Keratinocyte (primary cell): ENCODE results near the gene JAG2. TPM values are rescaled to one million over a fixed set of nuclear protein-coding genes. Genes with fewer than 3 reads are reported as not detected.

Experiments
- DNase-seq: peaks from one replicate; pipeline ENCODE4 v3.0.0-alpha.2; 2011; ENCODE audit warnings: low read depth, missing footprints, low spot score
- FAIRE-seq: peaks from 2 replicates; lab custom pipeline; 2011; peaks lifted over from hg19 to GRCh38; lab: Jason Lieb, UNC
- H2AFZ ChIP-seq: 2 replicates; pipeline ENCODE4 v1.6.0; 2012; ENCODE audit warnings: low read length, control low read depth, inconsistent platforms; ENCODE audit not compliant: control insufficient read depth
- H3K27ac ChIP-seq: 2 replicates; pipeline ENCODE4 v1.5.1; 2011; ENCODE audit warnings: low read length; ENCODE audit not compliant: control insufficient read depth, insufficient read depth
- H3K27me3 ChIP-seq: 3 replicates; pipeline ENCODE4 v1.6.0; 2011; ENCODE audit warnings: low read length; ENCODE audit not compliant: control insufficient read depth, insufficient read depth; ENCODE audit errors: extremely low read depth
- H3K36me3 ChIP-seq, 2 experiments: 2 replicates in 1 of 2; 3 replicates in 1 of 2; pipeline ENCODE4 v1.5.1; 2011; ENCODE audit warnings: low read length in 2 of 2, mild to moderate bottlenecking in 1 of 2; ENCODE audit not compliant: control insufficient read depth in 2 of 2, insufficient read depth in 2 of 2; ENCODE audit errors: extremely low read depth in 1 of 2
- H3K4me1 ChIP-seq: 3 replicates; pipeline ENCODE4 v1.5.1; 2011; ENCODE audit warnings: low read length; ENCODE audit not compliant: control insufficient read depth, insufficient read depth; ENCODE audit errors: extremely low read depth
- H3K4me2 ChIP-seq: 3 replicates; pipeline ENCODE4 v1.6.0; 2011; ENCODE audit warnings: low read depth, low read length; ENCODE audit not compliant: control insufficient read depth, insufficient read depth; ENCODE audit errors: extremely low read depth
- H3K4me3 ChIP-seq, 3 experiments: fragments of 200-600 bp in 1 of 3; sonication (generic) in 1 of 3; 2 replicates in 2 of 3; 3 replicates in 1 of 3; pipeline ENCODE4 v1.5.1; 2011 to 2016; ENCODE audit warnings: low read length in 3 of 3, mild to moderate bottlenecking in 3 of 3, control low read depth in 2 of 3, inconsistent platforms in 1 of 3, low read depth in 1 of 3, mixed read lengths in 1 of 3, mixed run types in 1 of 3, moderate library complexity in 1 of 3; ENCODE audit not compliant: control insufficient read depth in 2 of 3, insufficient read depth in 2 of 3; ENCODE audit errors: extremely low read depth in 1 of 3
- H3K79me2 ChIP-seq: 2 replicates; pipeline ENCODE4 v1.6.0; 2012; ENCODE audit warnings: low read length; ENCODE audit not compliant: control insufficient read depth, insufficient read depth
- H3K9ac ChIP-seq: 3 replicates; pipeline ENCODE4 v1.6.0; 2011; ENCODE audit warnings: low read length; ENCODE audit not compliant: control insufficient read depth, insufficient read depth; ENCODE audit errors: extremely low read depth
- H3K9me1 ChIP-seq: 3 replicates; pipeline ENCODE4 v1.6.0; 2011; ENCODE audit warnings: low read length; ENCODE audit not compliant: control insufficient read depth, insufficient read depth; ENCODE audit errors: extremely low read depth
- H3K9me3 ChIP-seq: 2 replicates; pipeline ENCODE4 v1.5.1; 2012; ENCODE audit warnings: low read depth, low read length; ENCODE audit not compliant: control insufficient read depth
- H4K20me1 ChIP-seq: 3 replicates; pipeline ENCODE4 v1.6.0; 2011; ENCODE audit warnings: low read length; ENCODE audit not compliant: control insufficient read depth, insufficient read depth; ENCODE audit errors: extremely low read depth
- EZH2 ChIP-seq: IDR thresholded peaks from one replicate; pipeline ENCODE4 v1.6.1; 2012; ENCODE audit warnings: inconsistent platforms, mild to moderate bottlenecking, low read length, moderate library complexity
- dilution Hi-C: fragments of 300-500 bp; cut with MboI; formaldehyde crosslinking; loops from one replicate; pipeline ENCODE4 v1.7.0; 2020; ENCODE audit warnings: low sequenced_read_pairs; ENCODE audit not compliant: extremely low pct_ligation_motif_present
- polyA plus RNA-seq, 5 experiments: library from polyadenylated mRNA; depleted of rRNA in 3 of 5; stranded (reverse) in 3 of 5; stranded (forward) in 1 of 5; unstranded in 1 of 5; fragments of >200 nt; gene quantifications; 1 replicate in 1 of 5; 2 replicates in 3 of 5; 3 replicates in 1 of 5; pipeline versions ENCODE4 v1.2.1 to v1.2.3, GENCODE V29; 2011 to 2012; ENCODE audit warnings: missing spikeins in 2 of 5, low read depth in 1 of 5, low replicate concordance in 1 of 5
- TF ChIP-seq, protein P1 (sequence below), 3 experiments: IDR thresholded peaks in 1 of 3; conservative IDR thresholded peaks in 1 of 3; optimal IDR thresholded peaks in 1 of 3; 2 replicates in 2 of 3; 3 replicates in 1 of 3; pipeline versions ENCODE3 to v1.5.1; 2011; ENCODE audit warnings: low read length in 3 of 3, mild to moderate bottlenecking in 3 of 3, moderate library complexity in 2 of 3, control low read depth in 1 of 3, inconsistent platforms in 1 of 3; ENCODE audit not compliant: insufficient read depth in 2 of 3; ENCODE audit errors: extremely low read depth in 1 of 3

JAG2 gene
- polyA plus RNA-seq, 1 donor (not counting 4 experiments of a cell fraction or from before 2014, with no cell fraction given) = 28.3 TPM

DNA sequence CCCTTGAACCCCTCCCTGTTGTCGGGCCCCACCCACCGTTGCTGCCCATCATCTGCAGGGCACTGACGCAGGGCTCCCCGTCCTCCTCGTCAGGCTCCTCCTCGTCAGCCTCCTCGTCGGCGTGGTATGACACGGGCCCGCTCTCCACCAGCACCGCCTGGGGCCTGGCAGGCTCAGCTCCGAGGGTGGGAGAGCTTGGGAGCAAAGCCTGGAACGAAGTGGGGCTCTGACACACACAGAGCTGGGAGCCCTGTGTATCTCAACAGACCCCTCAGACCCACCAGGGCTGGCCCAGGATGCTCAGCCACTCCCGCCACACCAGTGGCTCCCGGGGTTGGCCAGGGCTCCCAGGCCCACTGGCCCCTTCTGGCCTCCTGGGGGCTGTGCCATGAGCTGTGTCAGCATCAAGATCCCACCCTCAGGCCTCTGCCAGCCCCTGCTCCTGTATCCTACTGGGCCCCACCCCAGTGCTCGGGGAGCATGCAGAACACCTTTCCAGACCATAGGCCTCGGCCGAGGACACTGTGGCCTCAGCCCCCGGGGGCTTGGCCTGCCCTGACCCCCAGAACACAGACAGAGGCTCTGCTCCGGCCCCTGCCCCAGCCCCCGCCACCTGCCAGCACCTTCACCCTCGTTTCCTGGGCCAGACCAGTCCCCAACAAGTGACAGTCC is 42.6 kb upstream of the JAG2 start:
- dilution Hi-C loops = no loop called here
- Histone ChIP-seq H3K9ac (no peak overlapping the region), H4K20me1 (no peaks in the 10 kb centered on the region), H3K4me3 (no peak overlapping the region), H3K4me2 (no peak overlapping the region), H3K27ac (no peak overlapping the region), H3K36me3 (peaks cover 0 to 12% of the 10 kb centered on the region in 2 experiments), H3K27me3 (no peaks in the 10 kb centered on the region), H3K9me1 (no peaks in the 10 kb centered on the region), H3K9me3 (no peaks in the 10 kb centered on the region), H2AFZ (no peak overlapping the region), H3K4me1 (no peaks in the 10 kb centered on the region), H3K79me2 (no peaks in the 10 kb centered on the region)
- no peak for DNase-seq
- TF ChIP-seq EZH2 = no peak
- TF ChIP-seq, protein P1, sequence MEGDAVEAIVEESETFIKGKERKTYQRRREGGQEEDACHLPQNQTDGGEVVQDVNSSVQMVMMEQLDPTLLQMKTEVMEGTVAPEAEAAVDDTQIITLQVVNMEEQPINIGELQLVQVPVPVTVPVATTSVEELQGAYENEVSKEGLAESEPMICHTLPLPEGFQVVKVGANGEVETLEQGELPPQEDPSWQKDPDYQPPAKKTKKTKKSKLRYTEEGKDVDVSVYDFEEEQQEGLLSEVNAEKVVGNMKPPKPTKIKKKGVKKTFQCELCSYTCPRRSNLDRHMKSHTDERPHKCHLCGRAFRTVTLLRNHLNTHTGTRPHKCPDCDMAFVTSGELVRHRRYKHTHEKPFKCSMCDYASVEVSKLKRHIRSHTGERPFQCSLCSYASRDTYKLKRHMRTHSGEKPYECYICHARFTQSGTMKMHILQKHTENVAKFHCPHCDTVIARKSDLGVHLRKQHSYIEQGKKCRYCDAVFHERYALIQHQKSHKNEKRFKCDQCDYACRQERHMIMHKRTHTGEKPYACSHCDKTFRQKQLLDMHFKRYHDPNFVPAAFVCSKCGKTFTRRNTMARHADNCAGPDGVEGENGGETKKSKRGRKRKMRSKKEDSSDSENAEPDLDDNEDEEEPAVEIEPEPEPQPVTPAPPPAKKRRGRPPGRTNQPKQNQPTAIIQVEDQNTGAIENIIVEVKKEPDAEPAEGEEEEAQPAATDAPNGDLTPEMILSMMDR (optimal IDR thresholded peaks at IDR 0.05 in 1 of 3, IDR thresholded peaks at IDR 0.05 in 1 of 3, conservative IDR thresholded peaks at IDR 0.05 in 1 of 3; ENCODE audit: extremely low read depth in 1 of 3, insufficient read depth in 2 of 3, low read length in 3 of 3) = no peak
- FAIRE-seq = no peak

DNA sequence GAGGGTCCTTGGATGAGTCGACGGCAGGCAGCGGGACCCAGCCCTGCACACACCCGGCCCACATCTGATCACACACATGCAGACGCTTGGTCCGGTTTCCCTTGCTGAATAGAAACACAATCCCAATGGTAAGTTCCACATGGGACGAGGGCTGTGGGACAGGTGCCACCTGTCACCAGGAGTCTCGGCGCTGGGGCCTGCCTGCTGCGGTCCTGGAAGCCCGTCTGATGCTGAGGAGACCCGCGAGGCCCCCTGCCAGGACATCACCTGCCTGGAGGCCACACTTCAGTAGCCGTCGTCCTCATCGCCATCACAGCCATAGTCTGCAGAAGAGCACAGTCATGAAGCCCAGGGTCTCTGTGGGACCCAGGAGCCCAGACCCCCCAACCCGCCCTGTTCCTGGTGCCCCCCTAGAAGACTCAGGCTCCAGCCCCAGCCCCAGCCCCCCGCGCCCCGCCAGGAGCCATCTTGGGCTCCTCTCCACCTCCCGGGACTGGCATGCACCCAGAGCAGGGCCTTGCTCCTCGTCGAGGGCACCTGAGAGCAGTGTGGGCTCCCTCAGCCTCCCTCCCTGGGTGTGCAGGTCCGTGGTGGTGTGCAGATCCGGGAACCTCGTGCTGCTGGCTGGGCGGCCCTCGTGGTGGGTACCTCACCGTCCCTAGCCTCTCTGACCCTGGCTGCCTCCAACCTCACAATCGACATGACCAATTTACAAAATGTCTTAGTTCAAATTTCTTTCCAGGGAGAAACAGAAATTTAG is 41.9 kb upstream of the JAG2 start:
- no peaks in the 10 kb centered on the region for H3K4me1 ChIP-seq
- DNase-seq = no peak
- no peak overlapping the region for H2AFZ ChIP-seq
- no peaks in the 10 kb centered on the region for H4K20me1 ChIP-seq
- dilution Hi-C loops = no loop called here
- H3K27me3 ChIP-seq = no peaks in the 10 kb centered on the region
- no peak for FAIRE-seq
- H3K4me3 ChIP-seq = no peak overlapping the region
- no peaks in the 10 kb centered on the region for H3K9me1 ChIP-seq
- no peaks in the 10 kb centered on the region for H3K79me2 ChIP-seq
- no peaks in the 10 kb centered on the region for H3K9me3 ChIP-seq
- no peak overlapping the region for H3K27ac ChIP-seq
- no peak overlapping the region for H3K4me2 ChIP-seq
- H3K36me3 ChIP-seq = peaks cover 0 to 12% of the 10 kb centered on the region in 2 experiments
- TF ChIP-seq, protein P1 (optimal IDR thresholded peaks at IDR 0.05 in 1 of 3, IDR thresholded peaks at IDR 0.05 in 1 of 3, conservative IDR thresholded peaks at IDR 0.05 in 1 of 3; ENCODE audit: extremely low read depth in 1 of 3, insufficient read depth in 2 of 3, low read length in 3 of 3) = no peak
- TF ChIP-seq EZH2 = no peak
- H3K9ac ChIP-seq = no peak overlapping the region
